ENCODE data around the gene FANCE. TPM values are rescaled to one million over a fixed set of nuclear protein-coding genes. Genes with fewer than 3 reads are reported as not detected.
"Not testable (repeated sequence)": the region's sequence is repeated elsewhere in the genome, so short reads cannot be mapped to it uniquely, and the experiment has no call there.

Gene FANCE
- total RNA-seq, 1 donor from 2014 or later: 9.4 TPM

DNA sequence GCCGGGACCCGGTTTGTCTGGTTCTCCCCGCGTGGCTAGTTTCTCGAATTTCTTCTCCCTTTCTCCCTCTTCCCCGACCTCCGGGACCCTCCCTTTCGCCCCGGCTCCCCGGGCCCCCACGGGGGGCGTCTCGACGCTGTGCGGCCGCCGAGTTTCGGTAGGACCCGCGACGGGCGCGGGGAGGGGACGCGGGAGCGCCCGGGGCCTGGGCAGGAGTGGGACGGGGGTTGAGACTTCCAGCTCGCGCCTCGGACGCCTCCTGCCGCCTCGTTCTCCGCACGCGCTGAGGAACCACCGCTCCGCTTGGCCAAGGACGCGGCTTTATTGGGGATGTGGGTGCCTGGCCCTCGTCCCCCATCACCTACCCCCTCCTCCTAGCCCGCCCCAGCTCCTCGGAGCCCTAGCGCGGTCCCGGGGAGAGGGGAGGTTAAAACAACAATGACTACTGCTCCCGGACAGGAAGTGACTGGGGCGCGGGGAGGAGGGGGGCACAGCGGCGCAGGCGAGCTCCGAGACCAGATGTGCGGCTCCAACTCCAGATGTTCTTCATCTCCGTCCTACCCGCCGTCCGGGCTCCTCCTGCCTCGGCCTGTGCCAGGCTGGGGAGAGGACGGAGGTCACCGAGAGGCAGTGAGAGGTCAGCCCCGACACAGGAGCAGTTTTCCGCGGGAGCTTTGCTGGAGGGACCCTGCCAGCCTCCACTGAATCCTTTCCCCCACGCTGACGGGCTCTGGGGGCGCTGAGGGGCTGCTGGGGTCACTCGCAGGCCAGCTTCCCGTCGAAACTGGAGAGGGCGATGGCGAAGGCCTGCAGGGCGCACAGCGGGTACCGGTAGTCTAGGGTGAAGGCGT, 45.7 kb downstream of the FANCE start:
- peak; percentile 77 for DNase-seq

DNA sequence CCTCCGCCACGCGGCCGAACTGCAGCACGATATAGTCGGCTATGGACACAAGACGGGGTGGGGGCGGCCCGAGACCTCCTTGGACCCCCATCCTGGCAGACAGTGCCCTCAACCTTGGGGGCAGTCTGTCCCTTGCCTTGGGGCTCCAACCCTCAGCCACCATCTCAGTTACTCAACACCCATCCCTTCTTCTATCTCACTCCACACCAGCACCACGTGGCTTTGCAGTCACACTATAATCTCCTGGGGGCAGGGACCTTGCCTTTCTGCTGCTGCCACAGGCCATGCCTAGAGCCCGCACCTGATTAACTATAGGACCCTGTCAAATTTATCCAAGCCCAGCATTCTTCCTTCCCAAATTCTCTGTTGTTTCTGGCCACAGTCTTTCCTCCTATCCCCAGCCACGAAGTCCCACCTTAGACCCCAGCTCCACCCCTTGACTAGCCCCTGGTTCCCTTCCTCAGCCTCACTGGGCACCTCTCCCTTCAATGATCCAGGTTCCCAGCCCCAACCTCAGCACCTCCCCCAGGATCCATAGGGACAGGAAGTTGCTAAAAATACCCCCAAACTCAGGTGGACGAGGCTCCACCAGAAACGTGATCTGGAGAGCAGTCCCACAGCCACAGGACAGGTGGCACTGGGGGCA, 46.4 kb downstream of the FANCE start:
- DNase-seq: no peak

DNA sequence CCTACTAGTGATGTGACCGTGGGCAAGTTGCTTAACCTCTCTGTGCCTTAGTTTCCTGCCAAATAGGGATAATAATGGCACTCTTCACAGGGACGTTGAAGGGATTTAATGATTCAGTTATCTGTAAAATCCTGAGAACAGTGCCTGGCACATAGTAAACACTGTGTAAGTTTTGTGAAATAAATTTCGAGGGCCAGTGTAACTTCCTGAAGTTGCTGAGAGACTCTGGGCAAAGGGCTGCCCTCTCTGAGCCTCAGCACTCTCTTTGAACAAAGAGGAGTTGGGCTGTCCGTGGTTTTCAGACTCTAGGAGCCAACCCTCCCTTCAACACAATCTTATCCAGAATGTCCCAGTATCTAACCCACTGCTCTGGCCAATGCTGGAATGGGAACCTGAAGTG, 47.2 kb downstream of the FANCE start:
- no peak for DNase-seq

DNA sequence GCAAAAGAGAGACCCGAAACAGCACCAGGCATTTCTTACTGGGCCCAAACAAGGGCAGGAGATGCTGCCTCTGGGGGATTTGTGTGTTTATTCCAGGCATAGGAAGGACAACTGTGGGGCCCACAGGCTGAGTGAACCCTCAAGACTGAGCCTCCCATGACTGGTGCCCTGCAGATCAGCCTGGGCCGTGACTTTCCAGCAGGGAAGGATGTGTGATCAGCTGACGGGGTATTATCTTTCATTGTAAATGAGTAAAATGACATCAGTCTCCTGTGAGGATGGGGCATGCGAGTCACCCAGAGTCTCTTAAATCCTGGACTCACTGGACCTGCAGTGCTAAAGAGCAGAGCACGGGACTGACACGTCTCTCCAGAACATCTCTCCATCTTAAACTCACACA, 48.6 kb downstream of the FANCE start:
- no peak for DNase-seq

DNA sequence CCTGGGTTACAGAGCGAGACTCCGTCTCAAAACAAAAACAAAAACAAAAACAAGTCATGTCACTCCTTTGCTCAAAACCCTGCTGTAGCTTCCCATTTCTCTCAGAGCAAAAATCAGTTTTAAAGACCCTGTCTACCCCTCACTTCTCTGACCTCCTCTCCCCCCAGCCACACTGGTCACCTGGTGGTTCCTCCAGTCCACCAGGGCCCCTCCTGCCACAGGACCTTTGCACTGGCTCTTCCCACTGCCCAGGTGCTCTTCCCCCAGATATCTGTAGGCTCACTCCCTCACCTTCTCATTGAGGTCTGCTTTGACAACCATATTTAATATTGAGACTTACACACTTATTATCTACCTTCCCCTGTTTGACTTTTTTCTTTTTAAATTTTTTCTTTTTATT, 49.6 kb downstream of the FANCE start:
- no peak for DNase-seq

DNA sequence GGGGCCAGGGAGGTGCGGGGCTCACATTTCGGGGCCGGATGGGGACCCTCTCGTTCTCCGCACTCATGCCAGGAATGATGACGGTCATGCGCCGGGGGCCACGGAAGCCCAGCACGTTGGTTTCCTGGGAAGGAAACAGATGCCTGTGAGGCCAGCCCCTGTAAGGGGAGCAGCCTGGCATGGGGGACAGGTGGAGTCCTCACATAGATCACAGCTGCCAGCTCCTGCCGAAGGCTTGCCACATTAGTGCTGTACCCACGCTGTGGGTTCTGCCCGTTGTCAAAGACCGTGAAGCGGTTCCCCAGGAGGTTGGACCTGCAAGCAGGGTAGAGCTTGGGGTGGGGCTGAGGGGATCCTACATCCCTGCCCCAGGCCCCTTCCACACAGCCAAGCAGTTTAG, 51.4 kb downstream of the FANCE start:
- DNase-seq: no peak

DNA sequence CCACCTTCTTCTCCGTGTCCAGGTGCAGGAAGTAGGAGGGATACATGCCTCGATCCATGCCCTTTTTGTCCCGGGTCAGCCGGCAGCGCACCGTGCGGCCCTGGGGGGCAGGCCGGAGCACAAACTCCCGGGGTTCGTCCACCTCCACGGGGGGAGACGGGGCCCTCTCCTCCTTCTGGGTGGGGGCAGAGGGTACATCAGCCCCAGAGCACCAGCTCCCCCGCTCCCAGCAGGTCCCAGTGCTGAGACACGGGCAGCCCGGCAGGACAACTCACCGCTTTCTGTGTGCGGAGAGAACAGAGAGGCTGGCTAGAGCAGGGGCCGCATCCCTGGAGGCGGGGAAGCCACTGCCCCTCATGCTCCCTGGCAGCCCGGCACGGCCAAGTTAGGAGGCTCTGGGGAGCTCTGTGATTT, 53.9 kb downstream of the FANCE start:
- DNase-seq: no peak

DNA sequence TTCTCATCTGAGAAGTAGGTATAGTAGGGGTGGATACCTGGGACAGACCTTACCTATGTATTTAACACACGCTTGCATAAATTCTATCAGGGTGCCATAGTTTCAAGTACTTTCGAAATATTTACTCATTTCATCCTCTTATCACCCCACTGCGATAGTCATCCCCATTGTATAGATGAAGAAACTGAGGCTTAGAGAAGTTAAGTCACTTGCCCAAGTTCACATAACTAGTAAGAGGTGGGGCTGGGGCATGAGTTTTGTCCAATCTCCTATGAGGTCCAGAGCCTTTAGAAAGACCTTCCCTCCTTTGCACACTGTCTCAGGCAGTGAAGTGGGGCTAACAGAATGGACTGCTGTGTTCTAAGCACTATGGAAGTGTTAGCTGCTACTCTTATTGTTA, 54.4 kb downstream of the FANCE start:
- no peak for DNase-seq

DNA sequence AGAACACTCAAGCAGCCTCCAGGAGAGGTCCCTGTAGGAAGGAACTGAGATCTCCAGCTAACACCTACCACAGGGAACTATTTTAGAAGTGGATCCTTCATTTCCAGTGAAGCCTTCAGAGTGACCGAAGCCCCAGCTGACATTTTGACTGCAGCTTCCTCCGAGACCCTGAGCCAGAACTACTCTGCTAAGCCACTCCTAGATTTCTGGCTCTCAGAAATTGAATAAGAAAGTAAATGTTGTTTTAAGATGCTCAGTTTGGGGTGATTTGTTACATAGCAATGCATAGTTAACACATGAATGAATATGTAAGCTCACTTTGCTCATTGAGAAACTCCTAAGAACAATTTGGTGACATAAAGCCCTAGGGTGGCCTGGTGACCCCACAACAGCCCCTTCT, 55.1 kb downstream of the FANCE start:
- no peak for DNase-seq

DNA sequence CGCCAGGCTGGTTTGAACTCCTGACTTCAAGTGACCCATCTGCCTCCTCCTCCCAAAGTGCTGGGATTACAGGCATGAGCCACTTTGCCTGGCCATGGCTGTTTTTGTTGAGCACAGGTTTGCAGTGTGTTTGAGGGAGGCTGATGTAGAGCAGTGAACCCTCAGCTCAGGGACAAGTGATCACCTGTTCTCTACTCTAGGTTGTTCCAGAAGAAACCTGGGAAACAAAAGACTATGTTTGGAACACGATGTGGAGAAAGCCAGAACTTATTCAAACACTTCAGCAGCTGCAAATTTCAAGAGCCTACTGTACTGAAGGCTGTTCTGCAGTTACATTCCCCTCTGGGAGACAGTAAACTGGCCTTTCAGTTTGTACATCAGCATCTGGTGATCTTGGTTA, 55.9 kb downstream of the FANCE start:
- DNase-seq: no peak

DNA sequence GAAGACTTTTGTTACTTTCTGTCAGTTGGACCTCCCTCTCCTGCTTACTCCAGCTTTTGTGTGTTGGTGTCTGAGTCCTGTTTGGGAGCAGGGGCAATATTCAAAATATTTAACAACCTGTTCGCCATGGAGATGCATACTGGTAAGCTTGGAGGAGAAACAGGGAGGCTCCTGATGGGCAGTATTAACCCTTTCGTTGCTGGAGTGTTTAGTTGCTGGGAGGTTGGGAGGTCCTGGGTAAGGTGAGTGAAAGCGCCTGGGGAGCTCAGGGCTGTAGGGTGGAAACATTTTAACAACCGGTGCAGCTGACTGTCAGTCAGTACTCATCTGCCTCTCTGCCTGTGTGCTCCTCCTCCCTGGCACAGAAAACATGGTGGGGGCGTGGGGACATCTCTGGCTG, 56.4 kb downstream of the FANCE start:
- DNase-seq: no peak

DNA sequence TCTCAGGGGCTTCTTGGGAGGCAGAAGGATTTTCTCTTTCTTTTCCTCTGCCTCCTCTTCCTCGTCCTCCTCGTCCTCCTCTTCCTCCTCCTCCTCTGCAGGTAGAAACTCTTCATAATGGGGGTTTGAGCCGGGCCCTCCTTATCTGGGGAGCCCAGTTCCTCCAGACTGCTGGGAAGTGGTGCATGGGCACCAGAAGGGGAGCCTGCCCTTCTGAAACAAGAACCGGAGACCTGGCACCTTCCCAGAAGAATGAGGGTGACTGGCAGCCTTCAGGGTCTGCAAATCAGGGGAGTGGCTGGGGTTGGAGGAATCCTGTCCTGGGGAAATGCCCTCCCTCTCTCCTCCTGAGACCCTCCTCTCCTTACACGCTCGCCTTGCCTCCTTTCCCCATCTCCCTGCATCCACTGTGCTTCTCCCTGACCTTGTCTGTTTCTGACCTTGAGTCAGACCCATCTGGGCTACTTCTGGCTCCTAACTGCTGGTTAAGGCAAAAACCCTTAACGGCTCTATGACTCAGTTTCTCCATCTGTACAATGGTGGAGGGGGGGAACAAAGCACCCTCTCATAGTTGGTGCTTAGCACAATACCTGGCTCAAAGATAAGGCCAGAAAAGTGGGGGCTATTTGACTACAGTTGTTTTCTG, 58.9 kb downstream of the FANCE start:
- DNase-seq: no peak

DNA sequence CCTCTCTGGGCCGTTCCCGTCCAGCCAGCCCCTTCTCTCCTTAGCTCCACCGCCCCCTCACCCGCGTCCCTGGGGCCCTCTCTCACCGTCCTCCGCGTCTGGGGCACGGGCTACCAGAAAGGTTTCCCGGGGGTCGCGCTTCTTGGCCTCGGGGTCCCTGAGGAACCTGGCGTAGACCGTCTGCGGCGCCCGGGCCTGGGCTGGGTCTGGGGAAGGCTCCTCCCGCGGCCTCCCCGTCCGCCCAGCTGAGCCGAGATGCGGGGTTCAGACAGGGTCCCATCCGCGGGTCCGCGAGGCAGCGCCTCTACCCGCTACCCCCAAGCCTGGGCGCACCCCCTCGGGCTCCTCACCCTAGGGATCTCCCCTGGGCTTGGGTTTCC, 59.4 kb downstream of the FANCE start:
- no peak for DNase-seq

DNA sequence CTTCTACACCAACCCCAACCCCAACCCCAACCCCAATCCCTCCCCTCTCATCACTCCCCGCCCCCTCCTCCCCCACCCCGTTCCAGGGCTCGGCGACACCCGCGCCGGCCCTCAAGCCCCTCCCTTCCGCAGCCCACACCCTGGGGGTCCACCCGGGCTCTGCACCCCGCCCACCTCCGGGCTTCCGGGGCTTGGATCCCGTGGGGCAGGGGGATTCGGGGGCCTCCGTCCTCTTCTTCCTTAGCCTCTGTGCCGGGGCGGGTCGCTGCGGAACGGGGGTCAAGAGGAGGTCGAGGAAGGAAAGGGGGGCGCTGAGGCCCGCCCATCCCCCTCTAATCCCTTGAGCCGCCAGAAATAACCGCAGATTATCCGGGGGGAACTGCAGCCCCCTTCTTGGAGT, 59.9 kb downstream of the FANCE start:
- no peak for DNase-seq

DNA sequence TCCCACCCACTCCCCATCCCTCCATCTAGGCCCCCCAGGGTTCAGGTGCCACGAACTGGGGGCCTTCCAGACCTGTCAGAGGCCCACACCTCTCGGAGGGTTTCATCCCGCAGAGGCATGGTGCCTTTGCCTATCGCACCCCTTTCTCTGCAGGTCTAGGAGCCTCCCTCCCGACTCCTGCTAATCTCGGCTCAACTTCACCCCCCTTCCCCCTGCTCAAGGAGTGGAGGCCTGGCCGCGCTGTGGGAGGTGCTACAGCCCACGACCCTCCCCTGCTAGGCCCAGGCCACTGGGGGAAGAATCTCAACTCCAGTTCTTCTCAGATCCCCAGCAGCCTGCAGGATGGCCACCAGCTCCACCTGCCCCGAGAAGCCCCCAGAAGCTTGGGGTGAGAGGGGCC, 60.6 kb downstream of the FANCE start, which contains the start of gene TULP1:
Gene TULP1, minus strand, starts transcription at position 157 of the 400 bp plus-strand sequence. Its CDS starts 38 bp downstream, at position 119.
- no peak for DNase-seq

DNA sequence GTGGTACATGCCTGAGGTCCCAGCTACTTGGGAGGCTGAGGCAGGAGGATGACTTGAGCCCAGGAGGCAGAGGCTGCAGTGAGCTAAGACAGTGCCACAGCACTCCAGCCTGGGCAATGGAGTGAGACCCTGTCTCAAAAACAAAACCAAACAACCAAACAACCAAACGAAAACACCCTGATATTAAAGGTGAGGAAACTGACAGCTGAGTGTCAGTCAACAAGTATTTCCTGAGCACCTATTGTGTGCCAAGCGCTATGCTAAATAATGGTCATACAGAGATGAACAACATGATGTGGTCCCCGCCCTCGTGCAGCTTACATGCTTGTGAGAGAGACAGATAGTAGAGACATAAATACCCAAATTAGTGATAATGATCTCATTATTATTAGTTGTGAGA, 62.4 kb downstream of the FANCE start:
- no peak for DNase-seq

DNA sequence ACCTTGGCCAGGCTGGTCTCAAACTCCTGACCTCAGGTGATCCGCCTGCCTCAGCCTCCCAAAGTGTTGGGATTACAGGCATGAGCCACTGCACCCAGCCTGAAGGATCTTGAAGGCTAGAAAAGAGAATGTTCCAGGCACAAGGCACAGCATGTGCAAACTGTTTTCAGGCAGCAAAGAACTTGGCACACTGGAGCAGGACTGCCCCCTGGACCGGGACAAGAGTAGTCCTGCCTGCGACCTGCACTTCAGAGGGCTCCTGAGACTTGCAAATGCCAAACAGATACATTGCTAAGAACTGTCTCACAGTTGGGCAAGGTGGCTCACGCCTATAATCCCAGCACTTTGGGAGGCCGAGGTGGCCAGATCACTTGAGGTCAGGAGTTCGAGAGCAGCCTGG, 63.8 kb downstream of the FANCE start:
- not testable (repeated sequence) for DNase-seq

Small RNA genes within 50 kb of the gene (small RNA-seq; reads per million reads assigned to genes)
- not detected for gene MIR7111 (ENCODE audit: low replicate concordance)

Other genes starting within 250 kb of the FANCE start
- 2.4 TPM for gene SCUBE3, start 238.4 kb upstream of the FANCE start, total RNA-seq
- 12.9 TPM for gene ZNF76, start 192.6 kb upstream of the FANCE start, total RNA-seq
- gene DEF6, start 154.5 kb upstream of the FANCE start, total RNA-seq: 10.9 TPM
- 7.9 TPM for gene PPARD, start 109.8 kb upstream of the FANCE start, total RNA-seq
- gene RPL10A, start 16.1 kb downstream of the FANCE start, total RNA-seq: 2,139 TPM
- gene TEAD3, start 44.7 kb downstream of the FANCE start, total RNA-seq: 14.3 TPM
- gene TULP1, start 60.6 kb downstream of the FANCE start, total RNA-seq: 0.39 TPM
- 10.3 TPM for gene FKBP5, start 236.6 kb downstream of the FANCE start, total RNA-seq